H9 (cell line): ENCODE measurements around the gene TBCK. TPM values are rescaled to one million over a fixed set of nuclear protein-coding genes. Genes with fewer than 3 reads are reported as not detected.

Experiments
- DNase-seq: peaks from one replicate; pipeline ENCODE4 v3.0.0-alpha.2; 2017
- H2AFZ ChIP-seq: one replicate; pipeline ENCODE4 v1.6.1; 2013; ENCODE audit warnings: mild to moderate bottlenecking, low read length, control low read depth, moderate library complexity
- H2AK5ac ChIP-seq: 2 replicates; pipeline ENCODE4 v1.6.1; 2013; ENCODE audit warnings: low read length, control low read depth, mixed read lengths; ENCODE audit not compliant: insufficient read length
- H2BK120ac ChIP-seq: one replicate; pipeline ENCODE4 v1.6.1; 2013; ENCODE audit warnings: low read depth, mild to moderate bottlenecking, low read length, control low read depth, inconsistent platforms; ENCODE audit not compliant: poor library complexity, severe bottlenecking
- H2BK12ac ChIP-seq: 2 replicates; pipeline ENCODE4 v1.6.1; 2013; ENCODE audit warnings: low read length, control low read depth, mixed read lengths, low read depth; ENCODE audit not compliant: insufficient read length
- H2BK15ac ChIP-seq: 2 replicates; pipeline ENCODE4 v1.6.1; 2013; ENCODE audit warnings: low read depth, low read length, control low read depth
- H2BK20ac ChIP-seq: one replicate; pipeline ENCODE4 v1.6.1; 2013; ENCODE audit warnings: low read depth, mild to moderate bottlenecking, low read length, control low read depth, inconsistent platforms; ENCODE audit not compliant: poor library complexity, severe bottlenecking
- H2BK5ac ChIP-seq: 2 replicates; pipeline ENCODE4 v1.6.1; 2013; ENCODE audit warnings: low read length, control low read depth, mixed read lengths; ENCODE audit not compliant: insufficient read length
- H3K14ac ChIP-seq: 2 replicates; pipeline ENCODE4 v1.6.1; 2013; ENCODE audit warnings: low read length, control low read depth; ENCODE audit not compliant: insufficient read depth
- H3K18ac ChIP-seq: 2 replicates; pipeline ENCODE4 v1.6.1; 2013; ENCODE audit warnings: low read depth, mild to moderate bottlenecking, mixed read lengths, low read length, control low read depth; ENCODE audit not compliant: insufficient read length
- H3K23ac ChIP-seq: 2 replicates; pipeline ENCODE4 v1.6.1; 2013; ENCODE audit warnings: low read length, control low read depth, mixed read lengths, low read depth; ENCODE audit not compliant: insufficient read length
- H3K23me2 ChIP-seq: 2 replicates; pipeline ENCODE4 v1.6.1; 2013; ENCODE audit warnings: low read depth, mild to moderate bottlenecking, mixed read lengths, low read length, control low read depth; ENCODE audit not compliant: insufficient read length, poor library complexity, severe bottlenecking
- H3K27ac ChIP-seq: 2 replicates; pipeline ENCODE4 v1.5.1; 2013; ENCODE audit warnings: low read length, control low read depth, mixed read lengths, low read depth; ENCODE audit not compliant: insufficient read length
- H3K27me3 ChIP-seq: 2 replicates; pipeline ENCODE4 v1.6.1; 2013; ENCODE audit warnings: low read length, control low read depth, inconsistent platforms; ENCODE audit not compliant: insufficient read depth
- H3K4ac ChIP-seq: 2 replicates; pipeline ENCODE4 v1.6.1; 2013; ENCODE audit warnings: low read depth, mild to moderate bottlenecking, control low read depth, inconsistent platforms, low read length, moderate library complexity
- H3K4me1 ChIP-seq: 2 replicates; pipeline ENCODE4 v1.6.1; 2013; ENCODE audit warnings: low read length, control low read depth, inconsistent platforms; ENCODE audit not compliant: insufficient read depth
- H3K4me2 ChIP-seq: 2 replicates; pipeline ENCODE4 v1.6.1; 2013; ENCODE audit warnings: low read length, control low read depth, mixed read lengths; ENCODE audit not compliant: insufficient read length, insufficient read depth
- H3K56ac ChIP-seq: 2 replicates; pipeline ENCODE4 v1.6.1; 2013; ENCODE audit warnings: low read depth, mild to moderate bottlenecking, mixed read lengths, low read length, control low read depth; ENCODE audit not compliant: insufficient read length
- H3K79me1 ChIP-seq: 2 replicates; pipeline ENCODE4 v1.6.1; 2013; ENCODE audit warnings: low read depth, mild to moderate bottlenecking, moderate library complexity, low read length, control low read depth, inconsistent platforms; ENCODE audit not compliant: insufficient read depth, poor library complexity, severe bottlenecking
- H3K79me2 ChIP-seq: 2 replicates; pipeline ENCODE4 v1.6.1; 2013; ENCODE audit warnings: low read length, control low read depth, inconsistent platforms; ENCODE audit not compliant: insufficient read depth
- H3K9ac ChIP-seq: 2 replicates; pipeline ENCODE4 v1.6.1; 2013; ENCODE audit warnings: low read length, control low read depth, mixed read lengths; ENCODE audit not compliant: insufficient read length; ENCODE audit errors: extremely low read depth
- H3K9me3 ChIP-seq: one replicate; pipeline ENCODE4 v1.6.1; 2013; ENCODE audit warnings: low read depth, low read length, inconsistent platforms; ENCODE audit not compliant: control insufficient read depth
- H3T11ph ChIP-seq: one replicate; pipeline ENCODE4 v1.6.1; 2013; ENCODE audit warnings: mild to moderate bottlenecking, low read length, control low read depth, inconsistent platforms
- H4K20me1 ChIP-seq: one replicate; pipeline ENCODE4 v1.6.1; 2013; ENCODE audit not compliant: control insufficient read depth, insufficient read length, insufficient read depth
- H4K5ac ChIP-seq: 2 replicates; pipeline ENCODE4 v1.6.1; 2013; ENCODE audit warnings: low read depth, mild to moderate bottlenecking, mixed read lengths, low read length, control low read depth; ENCODE audit not compliant: insufficient read length
- H4K8ac ChIP-seq: replicated peaks from 2 replicates; pipeline ENCODE4 v1.6.1; 2013; ENCODE audit warnings: low read length, control low read depth, mixed read lengths, low read depth; ENCODE audit not compliant: insufficient read length
- H4K91ac ChIP-seq: 2 replicates; pipeline ENCODE4 v1.6.1; 2013; ENCODE audit warnings: low read depth, mild to moderate bottlenecking, moderate library complexity, mixed read lengths, low read length, control low read depth; ENCODE audit not compliant: insufficient read length
- H3K27ac Mint-ChIP-seq, 3 experiments: 2 replicates in 2 of 3; 3 replicates in 1 of 3; pipeline ENCODE4 v1.8.0; 2020 to 2021; ENCODE audit warnings: mixed read lengths in 3 of 3, mild to moderate bottlenecking in 1 of 3, moderate library complexity in 1 of 3
- H3K27me3 Mint-ChIP-seq: 2 replicates; pipeline ENCODE4 v1.8.0; 2021; ENCODE audit warnings: low read depth, mild to moderate bottlenecking, moderate library complexity, mixed read lengths
- H3K36me3 Mint-ChIP-seq, 3 experiments: 2 replicates in 2 of 3; 3 replicates in 1 of 3; pipeline ENCODE4 v1.8.0; 2020 to 2021; ENCODE audit warnings: low read depth in 3 of 3, mixed read lengths in 3 of 3; ENCODE audit not compliant: insufficient read depth in 1 of 3
- H3K4me1 Mint-ChIP-seq, 2 experiments: 2 replicates each; pipeline ENCODE4 v1.8.0; 2020; ENCODE audit warnings: mixed read lengths in 2 of 2
- H3K4me3 Mint-ChIP-seq, 2 experiments: 2 replicates in 1 of 2; 3 replicates in 1 of 2; pipeline ENCODE4 v1.8.0; 2020 to 2021; ENCODE audit warnings: mild to moderate bottlenecking in 2 of 2, mixed read lengths in 2 of 2, moderate library complexity in 1 of 2
- H3K9me3 Mint-ChIP-seq, 2 experiments: 2 replicates in 1 of 2; 3 replicates in 1 of 2; pipeline ENCODE4 v1.8.0; 2020; ENCODE audit warnings: mild to moderate bottlenecking in 2 of 2, mixed read lengths in 2 of 2, moderate library complexity in 1 of 2
- CTCF ChIP-seq: fragments of 200-600 bp; sonication (generic); conservative IDR thresholded peaks from 3 replicates; pipeline ENCODE4 v1.8.0; 2021; ENCODE audit warnings: antibody characterized with exemption, mild to moderate bottlenecking
- WGBS: extraction: QIAGEN DNeasy Blood & Tissue Kit; methylation state at CpG from one replicate; pipeline ENCODE4 v1.1.7; 2013; ENCODE audit warnings: missing lambda C conversion rate, low lambda C conversion rate, mixed read lengths; ENCODE audit not compliant: insufficient read length; ENCODE audit errors: extremely low coverage; 5-methylcytosine and 5-hydroxymethylcytosine counted together
- total RNA-seq: library from RNA; stranded (reverse); gene quantifications from 2 replicates; pipeline ENCODE4 v1.2.1, GENCODE V29; 2021

Gene TBCK
- total RNA-seq, 1 experiment from 2014 or later: 22.1 TPM

- Histone ChIP-seq H2BK120ac (no peak overlapping the region), H3K27me3 (no peaks in the 10 kb centered on the region), H3K4me1 (0 out of 2 replicates have a peak, but pooled peaks cover 2% of the 10 kb centered on the region), H3K56ac (no peak overlapping the region), H3K14ac (no peak overlapping the region), H3K79me2 (no peaks in the 10 kb centered on the region), H2AFZ (no peak overlapping the region), H3K23me2 (no peaks in the 10 kb centered on the region), H4K8ac (no peak overlapping the region), H2BK12ac (no peak overlapping the region), H2AK5ac (no peak overlapping the region), H3K18ac (no peak overlapping the region), H3K9me3 (no peaks in the 10 kb centered on the region), H3K27ac (no peak overlapping the region), H2BK15ac (no peak overlapping the region), H3K79me1 (no peaks in the 10 kb centered on the region), H3K4ac (no peak overlapping the region), H3K4me2 (no peak overlapping the region), H4K91ac (no peak overlapping the region), H3K23ac (no peak overlapping the region), H3K9ac (no peak overlapping the region), H4K5ac (no peak overlapping the region), H3T11ph (no peak overlapping the region), H2BK20ac (no peak overlapping the region), H4K20me1 (no peaks in the 10 kb centered on the region), H2BK5ac (no peak overlapping the region)
- no peak for TF ChIP-seq CTCF
- DNase-seq: no peak
- Mint-ChIP-seq H3K4me3 (no peak overlapping the region), H3K9me3 (no peaks in the 10 kb centered on the region), H3K27me3 (no peaks in the 10 kb centered on the region), H3K36me3 (no peaks in the 10 kb centered on the region), H3K4me1 (peaks cover 13 to 15% of the 10 kb centered on the region in 2 experiments), H3K27ac (no peak overlapping the region)
- no CpG with 5 or more reads among the region's 3 CpGs for WGBS
Observed at GRCh38 chr4:106039796-106040195, 276.2 kb downstream of the TBCK start.
